Naive B cell (primary cell): ENCODE measurements around the gene RGS12. TPM values are rescaled to one million over a fixed set of nuclear protein-coding genes. Genes with fewer than 3 reads are reported as not detected.

Source experiments
- ATAC-seq, 2 donors: fragments of 150-1000 bp; cut with Tn5 transposase; 2 replicates each; pipeline ENCODE4 v1.10.0; 2021; ENCODE audit warnings: low read depth in 2 of 2, mild to moderate bottlenecking in 2 of 2, moderate library complexity in 2 of 2
- DNase-seq: peaks from one replicate; pipeline ENCODE4 v3.0.0; 2022
- H3K27ac Mint-ChIP-seq, 6 donors: one replicate each; pipeline ENCODE4 v1.8.0; 2020 to 2022; ENCODE audit warnings: mild to moderate bottlenecking in 6 of 6, mixed read lengths in 6 of 6, moderate library complexity in 5 of 6, inconsistent platforms in 2 of 6
- H3K27me3 Mint-ChIP-seq, 3 donors: one replicate each; pipeline ENCODE4 v1.8.0; 2021 to 2022; ENCODE audit warnings: mixed read lengths in 3 of 3, mild to moderate bottlenecking in 1 of 3
- H3K36me3 Mint-ChIP-seq, 2 donors: one replicate each; pipeline ENCODE4 v1.8.0; 2020 to 2022; ENCODE audit warnings: mixed read lengths in 2 of 2, inconsistent platforms in 1 of 2, mild to moderate bottlenecking in 1 of 2
- H3K4me1 Mint-ChIP-seq, 3 donors: one replicate each; pipeline ENCODE4 v1.8.0; 2020 to 2022; ENCODE audit warnings: mixed read lengths in 3 of 3, inconsistent platforms in 1 of 3, mild to moderate bottlenecking in 1 of 3, moderate library complexity in 1 of 3
- H3K4me3 Mint-ChIP-seq, 8 donors: one replicate each; pipeline ENCODE4 v1.8.0; 2020 to 2022; ENCODE audit warnings: mild to moderate bottlenecking in 8 of 8, mixed read lengths in 8 of 8, moderate library complexity in 8 of 8, inconsistent platforms in 2 of 8
- H3K9me3 Mint-ChIP-seq, 7 donors: one replicate each; pipeline ENCODE4 v1.8.0; 2020 to 2022; ENCODE audit warnings: mixed read lengths in 7 of 7, mild to moderate bottlenecking in 5 of 7, inconsistent platforms in 2 of 7, moderate library complexity in 1 of 7
- polyA plus RNA-seq, 6 donors: library from polyadenylated mRNA; unstranded; fragments of 300-500 nt; fragmentation: Illumina TruSeq; gene quantifications; one replicate each; pipeline ENCODE4 v1.2.3, GENCODE V29; 2021; ENCODE audit warnings: low read depth in 6 of 6

Gene RGS12
- polyA plus RNA-seq, 6 donors from 2014 or later, result 0.36 to 6.8 (median 2.5) TPM

DNA sequence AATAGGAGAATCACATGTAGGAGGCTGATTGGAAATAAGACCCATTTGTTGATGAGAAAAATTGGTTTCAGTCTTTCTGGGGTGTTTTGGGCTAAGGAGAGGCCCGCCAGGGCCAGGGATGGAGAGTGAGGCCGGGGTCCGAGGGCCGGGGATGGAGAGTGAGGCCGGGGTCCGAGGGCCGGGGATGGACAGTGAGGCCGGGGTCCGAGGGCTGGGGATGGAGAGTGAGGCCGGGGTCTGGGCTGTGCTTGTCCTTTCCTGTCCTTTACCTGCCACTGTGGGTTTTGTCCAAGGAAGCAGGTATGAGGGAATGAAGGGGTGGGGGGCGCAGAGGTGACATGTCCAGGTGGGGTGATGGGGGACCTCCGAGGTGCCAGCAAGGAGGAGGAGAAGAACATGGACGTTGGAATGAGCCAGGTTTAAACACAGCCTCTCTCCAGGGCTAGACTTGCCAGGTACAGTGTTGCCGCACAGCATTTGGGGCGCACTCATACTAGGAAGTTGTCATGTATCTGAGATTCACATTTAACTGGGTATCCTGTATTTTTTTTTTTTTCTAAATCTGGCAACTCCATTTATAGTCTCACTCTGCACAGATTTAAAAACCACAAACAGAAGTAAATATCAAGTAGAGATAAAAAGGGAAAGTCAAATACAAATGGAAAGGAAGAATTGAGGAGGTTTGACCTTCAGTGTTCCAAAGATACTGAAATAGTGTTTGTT is 8.8 kb downstream of the RGS12 start:
- H3K27me3 Mint-ChIP-seq, result peaks cover 0 to 3% (median 0%) of the 10 kb centered on the region in 3 donors
- no peak for ATAC-seq
- no peaks in the 10 kb centered on the region for H3K9me3 Mint-ChIP-seq
- peaks cover 37 to 48% (median 46%) of the 10 kb centered on the region in 3 donors for H3K4me1 Mint-ChIP-seq
- H3K27ac Mint-ChIP-seq, result peak overlapping the region in 5 of 6 donors; percentile 13 to 98 (median 95)
- DNase-seq, result no peak
- peak overlapping the region; percentile 36 to 93 (median 82) for H3K4me3 Mint-ChIP-seq
- H3K36me3 Mint-ChIP-seq, result no peaks in the 10 kb centered on the region

GRCh38 chr4:3302173-3302785 is 9.5 kb downstream of the RGS12 start:
- peak; percentile 90 to 94 for ATAC-seq
- H3K4me3 Mint-ChIP-seq, result peak overlapping the region; percentile 52 to 93 (median 82)
- no peaks in the 10 kb centered on the region for H3K36me3 Mint-ChIP-seq
- H3K9me3 Mint-ChIP-seq, result no peaks in the 10 kb centered on the region
- DNase-seq, result peak; percentile 71
- H3K27ac Mint-ChIP-seq, result peak overlapping the region; percentile 95 to 98 (median 97)
- H3K27me3 Mint-ChIP-seq, result peaks cover 0 to 3% (median 0%) of the 10 kb centered on the region in 3 donors
- H3K4me1 Mint-ChIP-seq, result peaks cover 37 to 49% (median 48%) of the 10 kb centered on the region in 3 donors

- H3K27me3 Mint-ChIP-seq, result peaks cover 0 to 3% (median 0%) of the 10 kb centered on the region in 3 donors
- peaks cover 37 to 49% (median 48%) of the 10 kb centered on the region in 3 donors for H3K4me1 Mint-ChIP-seq
- ATAC-seq (peak; percentile 4 to 14), DNase-seq (peak; percentile 25)
- H3K27ac Mint-ChIP-seq, result peak overlapping the region; percentile 95 to 98 (median 97)
- no peaks in the 10 kb centered on the region for H3K9me3 Mint-ChIP-seq
- H3K36me3 Mint-ChIP-seq, result no peaks in the 10 kb centered on the region
- peak overlapping the region; percentile 52 to 93 (median 82) for H3K4me3 Mint-ChIP-seq
Observed at GRCh38 chr4:3302786-3303564, 10.2 kb downstream of the RGS12 start.

DNA sequence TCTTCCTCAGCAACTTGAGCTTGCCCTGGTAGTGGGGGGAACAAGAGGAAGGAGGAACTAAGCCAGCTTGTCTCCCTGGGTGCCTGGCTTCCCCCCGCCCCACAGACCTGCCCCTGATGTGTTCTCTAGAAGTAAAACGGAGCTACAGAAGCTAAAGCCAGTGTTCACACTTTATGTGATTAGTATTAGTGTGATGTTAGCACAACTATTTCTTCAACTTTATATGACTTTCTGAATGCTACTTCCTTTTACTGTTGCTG is 10.7 kb downstream of the RGS12 start:
- H3K27me3 Mint-ChIP-seq, result peaks cover 0 to 3% (median 0%) of the 10 kb centered on the region in 3 donors
- no peaks in the 10 kb centered on the region for H3K36me3 Mint-ChIP-seq
- DNase-seq (no peak), ATAC-seq (no peak)
- H3K27ac Mint-ChIP-seq, result peak overlapping the region; percentile 32 to 98 (median 96)
- H3K4me3 Mint-ChIP-seq, result peak overlapping the region in 7 of 8 donors; percentile 9 to 93 (median 82)
- H3K9me3 Mint-ChIP-seq, result no peaks in the 10 kb centered on the region
- H3K4me1 Mint-ChIP-seq, result peaks cover 37 to 49% (median 48%) of the 10 kb centered on the region in 3 donors

GRCh38 chr4:3303923-3304710 is 11.3 kb downstream of the RGS12 start:
- peaks cover 0 to 3% (median 0%) of the 10 kb centered on the region in 3 donors for H3K27me3 Mint-ChIP-seq
- DNase-seq (no peak), ATAC-seq (no peak)
- H3K4me1 Mint-ChIP-seq, result peaks cover 37 to 49% (median 48%) of the 10 kb centered on the region in 3 donors
- H3K27ac Mint-ChIP-seq, result peak overlapping the region in 4 of 6 donors; percentile 21 to 97 (median 84)
- no peaks in the 10 kb centered on the region for H3K9me3 Mint-ChIP-seq
- H3K4me3 Mint-ChIP-seq, result peak overlapping the region in 3 of 8 donors; percentile 25 to 91 (median 82)
- no peaks in the 10 kb centered on the region for H3K36me3 Mint-ChIP-seq

DNA sequence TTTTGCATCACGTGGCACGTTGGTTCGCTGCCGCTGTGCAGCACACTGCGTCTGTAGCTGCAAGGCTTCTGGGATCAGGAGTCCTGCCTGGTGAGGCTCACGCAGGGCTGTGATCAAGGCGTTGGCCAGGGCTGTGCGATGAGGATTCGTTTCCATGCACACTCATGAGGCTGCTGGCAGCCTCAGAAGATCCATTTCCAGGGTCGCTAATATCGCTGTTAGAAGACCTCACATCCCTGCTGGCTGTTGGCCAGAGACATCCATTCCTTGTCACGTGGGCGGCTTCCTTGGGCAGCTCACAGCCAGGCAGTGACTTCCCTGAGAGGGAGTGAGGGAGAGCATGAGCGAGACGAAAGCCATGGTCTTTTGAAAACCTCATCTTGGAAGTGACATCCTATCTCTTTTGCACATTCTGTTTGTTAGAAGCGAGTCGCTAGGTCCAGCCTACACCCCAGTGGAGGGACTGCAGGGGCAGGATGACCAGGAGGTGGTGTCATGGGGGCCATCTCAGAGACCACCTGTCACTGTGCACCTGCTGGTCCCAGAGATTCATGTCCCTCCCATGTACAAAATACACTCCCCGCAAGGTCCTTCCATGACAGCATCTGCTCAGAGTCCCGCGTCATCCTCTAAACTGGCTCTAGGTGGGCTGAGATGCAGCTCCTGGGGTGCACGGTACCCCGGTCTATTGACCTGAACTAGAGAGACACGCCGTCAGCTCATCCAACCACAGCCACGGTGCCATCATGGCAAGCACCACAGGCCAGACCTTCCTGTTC is 12.2 kb downstream of the RGS12 start:
- H3K27ac Mint-ChIP-seq, result peak overlapping the region in 2 of 6 donors; percentile 20 to 95
- H3K4me1 Mint-ChIP-seq, result peaks cover 37 to 49% (median 48%) of the 10 kb centered on the region in 3 donors

DNA sequence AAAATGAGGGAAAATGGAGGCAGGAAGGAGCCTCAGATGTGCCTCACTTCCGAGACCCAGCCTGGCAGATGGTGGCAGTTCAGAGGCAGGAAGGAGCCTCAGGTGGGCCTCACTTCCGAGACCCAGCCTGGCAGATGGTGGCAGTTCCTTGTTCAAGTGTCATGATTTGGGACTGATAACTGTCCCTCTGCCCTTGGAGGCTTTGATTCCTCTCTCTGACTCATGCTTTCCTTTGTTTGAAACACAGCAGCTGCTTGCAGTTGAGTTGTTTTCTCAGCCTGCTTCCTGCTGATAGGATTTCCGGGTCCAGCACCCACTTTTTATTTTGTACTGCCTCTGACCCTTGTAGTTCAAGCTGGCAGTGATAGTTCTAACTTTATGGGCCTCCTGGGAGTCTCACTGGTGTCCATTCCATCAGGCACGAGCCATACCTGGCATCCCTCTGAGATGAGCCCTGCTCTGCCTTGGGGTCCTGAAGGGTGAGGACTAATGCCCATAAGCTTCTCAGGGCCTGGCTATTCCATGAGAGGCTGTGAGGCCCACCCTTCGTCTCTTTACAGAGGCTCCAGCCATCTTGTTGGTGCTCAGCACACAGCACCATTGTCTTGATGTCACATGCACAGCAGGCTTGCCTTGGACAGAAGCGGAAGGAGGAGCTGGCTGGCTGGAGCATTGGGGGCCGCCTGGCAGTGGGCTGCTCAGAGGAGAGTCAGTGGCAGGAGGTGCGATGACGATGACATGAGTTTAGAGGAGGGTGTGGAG is 13.0 kb downstream of the RGS12 start:
- ATAC-seq (no peak), DNase-seq (no peak)
- peaks cover 0 to 3% (median 0%) of the 10 kb centered on the region in 3 donors for H3K27me3 Mint-ChIP-seq
- no peaks in the 10 kb centered on the region for H3K36me3 Mint-ChIP-seq
- no peaks in the 10 kb centered on the region for H3K9me3 Mint-ChIP-seq
- peaks cover 37 to 49% (median 48%) of the 10 kb centered on the region in 3 donors for H3K4me1 Mint-ChIP-seq
- H3K4me3 Mint-ChIP-seq, result peak overlapping the region in 2 of 8 donors; percentile 49 to 73
- peak overlapping the region in 4 of 6 donors; percentile 20 to 95 (median 57) for H3K27ac Mint-ChIP-seq

More for the DNA sequence above, 12.2 kb downstream of the RGS12 start:
- DNase-seq (no peak), ATAC-seq (no peak)
- H3K4me3 Mint-ChIP-seq, result peak overlapping the region in 3 of 8 donors; percentile 25 to 49 (median 29)
- H3K9me3 Mint-ChIP-seq, result no peaks in the 10 kb centered on the region
- no peaks in the 10 kb centered on the region for H3K36me3 Mint-ChIP-seq
- peaks cover 0 to 3% (median 0%) of the 10 kb centered on the region in 3 donors for H3K27me3 Mint-ChIP-seq

DNA sequence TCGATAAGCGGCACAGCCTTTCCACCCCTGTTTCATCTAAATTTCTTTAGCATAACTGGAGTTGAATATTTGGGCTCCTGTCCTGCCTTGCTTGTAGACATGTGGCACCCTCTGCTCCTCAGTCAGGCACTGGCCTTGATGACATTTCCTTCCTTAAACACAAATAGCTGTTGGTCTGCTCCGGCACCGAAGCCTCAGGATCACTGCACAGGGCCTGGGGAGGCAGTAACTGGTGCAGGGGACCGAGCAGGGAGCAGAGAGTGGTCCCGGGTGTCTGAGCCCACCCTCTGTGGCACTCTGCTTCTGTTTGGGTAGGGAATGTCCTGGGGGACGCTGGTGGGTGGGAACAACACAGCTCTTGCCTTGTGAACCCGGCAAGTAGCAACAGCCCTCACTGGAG is 13.6 kb downstream of the RGS12 start:
- no peak for ATAC-seq
- Mint-ChIP-seq H3K4me1 (peaks cover 31 to 44% (median 43%) of the 10 kb centered on the region in 3 donors), H3K36me3 (no peaks in the 10 kb centered on the region), H3K27ac (no peak overlapping the region), H3K27me3 (peaks cover 0 to 3% (median 0%) of the 10 kb centered on the region in 3 donors), H3K9me3 (no peaks in the 10 kb centered on the region), H3K4me3 (no peak overlapping the region)
- DNase-seq, result no peak

GRCh38 chr4:3307060-3307459 is 14.2 kb downstream of the RGS12 start:
- Mint-ChIP-seq H3K4me1 (peaks cover 25 to 39% (median 37%) of the 10 kb centered on the region in 3 donors), H3K27ac (peak overlapping the region in 1 of 6 donors; percentile 24)

DNA sequence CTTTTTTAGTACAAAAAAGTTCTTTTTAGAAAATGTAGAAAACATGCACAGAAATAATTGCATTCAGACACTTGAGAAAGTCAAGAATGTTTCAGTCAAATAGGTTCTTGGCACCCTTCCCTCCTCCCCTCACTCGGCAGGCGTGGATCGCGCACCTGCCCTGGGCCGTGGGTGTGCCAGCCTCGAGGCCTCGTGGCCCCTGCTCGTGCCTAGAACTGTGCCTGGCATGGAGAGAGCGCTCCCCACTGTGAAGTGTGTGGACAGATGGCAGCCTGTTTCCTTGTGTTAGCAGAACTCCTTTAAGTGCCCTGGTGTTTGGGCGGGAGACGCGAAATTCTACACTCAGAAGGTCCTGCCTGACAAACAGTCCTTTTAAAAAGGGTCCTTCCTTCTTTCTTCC is 14.7 kb downstream of the RGS12 start:
- ATAC-seq (no peak), DNase-seq (no peak)
- Mint-ChIP-seq H3K36me3 (no peaks in the 10 kb centered on the region), H3K27me3 (peaks cover 0 to 3% (median 0%) of the 10 kb centered on the region in 3 donors), H3K4me1 (peaks cover 21 to 36% (median 33%) of the 10 kb centered on the region in 3 donors), H3K9me3 (no peaks in the 10 kb centered on the region), H3K4me3 (no peak overlapping the region), H3K27ac (peak overlapping the region in 1 of 6 donors; percentile 24)

More at GRCh38 chr4:3307060-3307459, 14.2 kb downstream of the RGS12 start:
- H3K4me3 Mint-ChIP-seq, result no peak overlapping the region
- H3K27me3 Mint-ChIP-seq, result peaks cover 0 to 3% (median 0%) of the 10 kb centered on the region in 3 donors
- H3K36me3 Mint-ChIP-seq, result no peaks in the 10 kb centered on the region
- DNase-seq (no peak), ATAC-seq (no peak)
- H3K9me3 Mint-ChIP-seq, result no peaks in the 10 kb centered on the region

DNA sequence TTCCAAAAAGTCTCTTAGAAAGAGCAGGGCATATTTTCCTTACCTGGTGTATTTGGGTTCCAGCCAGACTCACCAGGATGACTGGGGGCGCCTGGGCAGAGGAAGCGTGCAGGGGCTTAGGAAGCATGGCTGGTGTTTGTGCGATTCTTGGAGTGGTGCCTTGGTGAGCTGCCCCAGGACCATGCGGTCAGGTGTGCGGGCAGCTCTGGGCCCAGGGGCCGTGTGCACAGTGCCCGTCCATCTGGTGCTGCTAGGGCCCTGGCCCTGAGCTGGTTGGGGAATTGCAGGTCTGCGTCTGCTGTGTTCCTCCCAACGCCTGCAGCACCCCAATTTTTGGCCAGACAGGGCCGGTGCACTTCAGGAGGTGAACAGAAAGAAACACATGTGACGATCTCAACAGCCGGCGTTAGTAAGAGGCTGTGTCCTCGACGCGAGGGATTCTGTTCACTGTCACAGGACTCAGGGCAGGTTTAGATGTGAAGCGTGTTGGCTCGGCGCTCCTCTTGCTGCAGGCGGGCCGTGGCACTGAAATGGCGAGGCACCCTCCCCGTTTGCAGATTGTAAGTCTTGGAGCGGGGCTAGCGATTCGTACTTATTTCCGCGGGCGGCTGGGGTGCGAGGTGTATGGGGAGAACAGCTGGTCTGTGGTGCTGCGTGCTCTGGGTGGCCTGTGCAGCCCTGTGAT is 15.2 kb downstream of the RGS12 start:
- H3K4me1 Mint-ChIP-seq, result peaks cover 16 to 32% (median 27%) of the 10 kb centered on the region in 3 donors
- no peak for DNase-seq
- no peak overlapping the region for H3K4me3 Mint-ChIP-seq
- no peaks in the 10 kb centered on the region for H3K36me3 Mint-ChIP-seq
- H3K27ac Mint-ChIP-seq, result peak overlapping the region in 2 of 6 donors; percentile 58 to 91
- ATAC-seq, result no peak
- no peaks in the 10 kb centered on the region for H3K9me3 Mint-ChIP-seq
- peaks cover 0 to 3% (median 0%) of the 10 kb centered on the region in 3 donors for H3K27me3 Mint-ChIP-seq
